ENCODE data around the gene KCNIP1.

KCNIP1 gene

DNA sequence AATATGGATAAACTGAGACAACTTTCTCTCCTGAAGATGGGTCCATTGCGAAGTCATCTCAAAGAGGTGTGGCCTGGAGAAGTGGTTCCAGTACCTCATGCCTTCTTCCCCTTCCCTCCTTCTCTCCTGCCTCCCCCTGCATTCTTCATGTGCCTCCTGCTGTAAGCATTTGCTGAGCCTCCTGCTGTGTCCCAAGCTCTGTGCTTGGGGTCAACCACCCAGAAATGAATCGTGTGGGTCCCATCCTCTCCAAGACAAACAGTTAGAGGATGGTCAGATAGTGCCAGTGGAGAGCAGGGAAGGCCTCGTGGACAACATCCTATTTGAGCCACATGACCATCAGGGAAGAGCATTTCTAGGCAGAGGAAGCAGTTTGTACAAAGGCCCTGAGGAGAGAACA, 53.5 kb downstream of the KCNIP1 start:
- no peaks in the 10 kb centered on the region for H3K36me3 ChIP-seq
- no peaks in the 10 kb centered on the region for H3K9me3 ChIP-seq
- no peak overlapping the region for H3K4me3 ChIP-seq
- H3K27ac ChIP-seq: no peak overlapping the region
- TF ChIP-seq CTCF (IDR thresholded peaks at IDR 0.05): no peak
- no peak for DNase-seq
- peaks cover 0 to 24% of the 10 kb centered on the region in 2 donors for H3K27me3 ChIP-seq
- peaks cover 0 to 6% (median 3%) of the 10 kb centered on the region in 4 donors for H3K4me1 ChIP-seq
- intact Hi-C loops (cut with DNase I; ENCODE audit: low total_unique reads): no loop called here

DNA sequence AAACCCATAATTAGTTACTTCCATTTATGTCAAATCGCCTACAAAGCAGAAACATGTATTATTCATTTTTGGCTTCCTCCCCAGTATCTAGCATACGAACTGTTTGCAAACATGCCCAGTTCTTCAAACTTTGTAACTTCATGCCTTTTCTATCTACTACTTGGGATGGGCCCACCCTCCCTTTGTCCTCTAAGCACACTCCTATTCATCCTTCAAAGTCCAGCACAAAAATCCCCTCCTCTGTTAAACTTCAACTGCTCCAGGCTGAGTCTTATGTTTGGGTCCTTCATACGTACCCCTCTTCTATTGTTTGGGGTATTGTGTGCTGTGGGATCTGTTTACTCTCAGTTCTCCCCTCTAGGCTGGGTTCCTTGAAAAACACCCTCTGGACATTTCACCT, 55.5 kb downstream of the KCNIP1 start:
- H3K4me1 ChIP-seq: no peaks in the 10 kb centered on the region
- H3K27ac ChIP-seq: no peak overlapping the region
- no peaks in the 10 kb centered on the region for H3K9me3 ChIP-seq
- no peak for DNase-seq
- TF ChIP-seq CTCF (IDR thresholded peaks at IDR 0.05): no peak
- H3K36me3 ChIP-seq: no peaks in the 10 kb centered on the region
- no peak overlapping the region for H3K4me3 ChIP-seq
- H3K27me3 ChIP-seq: peaks cover 0 to 20% of the 10 kb centered on the region in 2 donors
- intact Hi-C loops (cut with DNase I; ENCODE audit: low total_unique reads): no loop called here

GRCh38 chr5:170560938-170561337, 57.1 kb downstream of the KCNIP1 start:
- no peak overlapping the region for H3K4me3 ChIP-seq
- H3K4me1 ChIP-seq: no peaks in the 10 kb centered on the region
- no peaks in the 10 kb centered on the region for H3K9me3 ChIP-seq
- peaks cover 0 to 12% of the 10 kb centered on the region in 2 donors for H3K27me3 ChIP-seq
- no peaks in the 10 kb centered on the region for H3K36me3 ChIP-seq
- intact Hi-C loops (cut with DNase I; ENCODE audit: low total_unique reads): no loop called here
- no peak overlapping the region for H3K27ac ChIP-seq
- no peak for TF ChIP-seq CTCF (IDR thresholded peaks at IDR 0.05)
- no peak for DNase-seq

- H3K4me3 ChIP-seq: no peak overlapping the region
- intact Hi-C loops (cut with DNase I; ENCODE audit: low total_unique reads): no loop called here
- DNase-seq: no peak
Observed at GRCh38 chr5:170562166-170562874, 58.5 kb downstream of the KCNIP1 start.

DNA sequence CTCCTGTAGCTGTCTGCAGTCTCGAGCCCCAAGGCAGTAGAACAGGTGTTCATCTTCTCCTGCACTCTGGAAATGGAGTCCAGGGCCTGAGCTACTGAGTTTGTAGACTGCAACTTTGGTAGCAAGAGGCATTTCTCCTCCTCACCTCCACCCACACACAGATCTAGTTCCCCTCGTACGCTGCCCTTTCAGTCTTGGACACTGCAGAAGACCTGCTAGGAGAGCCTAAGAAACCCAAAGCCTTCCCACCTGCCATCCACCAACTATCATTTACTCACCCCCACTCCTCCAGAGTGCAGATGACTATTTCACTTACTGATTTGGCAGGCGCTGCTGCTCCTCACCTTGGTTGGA, 59.0 kb downstream of the KCNIP1 start:
- intact Hi-C loops (cut with DNase I; ENCODE audit: low total_unique reads): no loop called here
- Histone ChIP-seq H3K4me3 (no peak overlapping the region), H3K27me3 (peaks cover 0 to 17% of the 10 kb centered on the region in 2 donors), H3K36me3 (no peaks in the 10 kb centered on the region), H3K27ac (no peak overlapping the region), H3K9me3 (no peaks in the 10 kb centered on the region), H3K4me1 (no peaks in the 10 kb centered on the region)
- no peak for TF ChIP-seq CTCF (IDR thresholded peaks at IDR 0.05)
- DNase-seq: no peak

More at GRCh38 chr5:170562166-170562874, 58.5 kb downstream of the KCNIP1 start:
- H3K4me1 ChIP-seq: no peaks in the 10 kb centered on the region
- no peaks in the 10 kb centered on the region for H3K9me3 ChIP-seq
- H3K27me3 ChIP-seq: peaks cover 0 to 12% of the 10 kb centered on the region in 2 donors
- H3K27ac ChIP-seq: no peak overlapping the region
- no peak for TF ChIP-seq CTCF (IDR thresholded peaks at IDR 0.05)
- H3K36me3 ChIP-seq: no peaks in the 10 kb centered on the region
